PC-9 (cell line): ENCODE data around the gene INO80E.

Experiments used
- CTCF ChIP-seq: fragments of 200-600 bp; sonication (generic); conservative IDR thresholded peaks from 2 replicates; pipeline ENCODE4 v1.6.1; 2017; ENCODE audit warnings: mixed run types, antibody characterized with exemption, mild to moderate bottlenecking, moderate library complexity
- EZH2 ChIP-seq: fragments of 200-600 bp; sonication (generic); IDR thresholded peaks from 2 replicates; pipeline ENCODE4 v1.8.0; 2017; ENCODE audit warnings: antibody characterized with exemption, low read depth

DNA sequence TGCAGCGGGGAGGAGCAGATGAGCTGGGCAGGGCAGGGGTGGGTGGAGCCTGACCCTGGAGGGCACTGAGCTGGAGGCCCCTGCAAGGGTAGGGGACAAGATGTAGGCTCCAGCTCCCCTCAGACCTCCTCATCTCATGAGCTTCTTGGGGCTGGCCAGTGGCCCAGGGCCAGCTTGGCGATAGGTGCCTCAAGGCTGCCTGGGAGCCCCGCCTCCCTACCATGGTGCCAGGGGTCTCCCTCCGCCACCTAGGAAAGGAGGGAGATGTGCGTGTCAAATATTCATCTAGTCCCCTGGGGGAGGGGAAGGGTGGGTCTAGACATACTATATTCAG lies 4.5 kb upstream of the INO80E start:
- no peak for TF ChIP-seq CTCF
- no peak for TF ChIP-seq EZH2
